Endometrium (tissue), 2 donors: ENCODE data around the gene FAXC.
"Not testable (repeated sequence)": the region's sequence is repeated elsewhere in the genome, so short reads cannot be mapped to it uniquely, and the experiment has no call there.

Experiments
- FAIRE-seq: peaks from 2 replicates; lab custom pipeline; 2012; peaks lifted over from hg19 to GRCh38; lab: Jason Lieb, UNC
- donor health status: control.
- donor health status: control.

FAXC gene

DNA sequence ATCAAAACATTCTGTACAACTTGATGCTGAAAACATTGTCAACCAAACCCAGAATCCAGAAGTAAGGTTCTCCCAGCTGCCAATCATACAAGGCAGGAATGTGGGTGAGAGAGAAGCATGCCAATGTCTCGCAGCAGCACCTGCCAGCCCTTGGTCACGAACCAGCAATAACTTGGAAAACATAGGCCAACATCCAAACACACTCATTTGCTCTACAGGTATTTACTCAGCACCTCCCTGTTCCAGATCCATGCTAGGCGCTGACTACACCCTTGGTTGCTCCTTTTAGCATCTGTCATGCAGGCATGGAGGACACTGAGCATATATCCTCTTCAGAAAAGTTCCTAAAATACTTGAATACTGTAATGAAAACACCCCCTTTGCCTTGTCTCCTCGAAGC, 63.6 kb downstream of the FAXC start:
- no peak for FAIRE-seq

DNA sequence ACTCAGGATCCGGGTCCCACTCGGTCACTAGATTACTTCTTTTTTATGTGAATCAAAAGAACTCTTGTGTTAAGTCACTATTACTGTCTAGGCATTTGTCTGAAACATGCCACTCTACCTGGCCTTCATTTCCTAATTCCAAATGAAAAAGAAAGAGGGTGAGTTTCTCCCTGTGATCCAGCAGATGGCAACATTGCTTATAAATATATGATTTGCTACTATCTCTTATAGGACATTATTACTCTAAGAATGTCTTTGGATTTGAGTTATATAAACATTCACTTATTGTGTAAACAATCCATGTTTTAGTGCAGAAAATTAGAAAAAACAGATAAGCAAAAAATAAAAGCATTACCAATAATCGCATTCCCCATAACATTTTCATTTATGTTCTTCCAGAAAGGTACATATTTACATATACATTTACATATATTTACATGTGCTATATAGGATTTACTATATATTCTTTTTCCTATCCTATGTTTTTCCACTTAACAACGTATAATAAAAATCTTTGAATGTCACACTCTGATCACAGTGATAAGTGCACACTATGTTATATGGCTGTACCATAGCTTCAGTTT, 66.9 kb downstream of the FAXC start:
- peak; percentile 69 for FAIRE-seq

DNA sequence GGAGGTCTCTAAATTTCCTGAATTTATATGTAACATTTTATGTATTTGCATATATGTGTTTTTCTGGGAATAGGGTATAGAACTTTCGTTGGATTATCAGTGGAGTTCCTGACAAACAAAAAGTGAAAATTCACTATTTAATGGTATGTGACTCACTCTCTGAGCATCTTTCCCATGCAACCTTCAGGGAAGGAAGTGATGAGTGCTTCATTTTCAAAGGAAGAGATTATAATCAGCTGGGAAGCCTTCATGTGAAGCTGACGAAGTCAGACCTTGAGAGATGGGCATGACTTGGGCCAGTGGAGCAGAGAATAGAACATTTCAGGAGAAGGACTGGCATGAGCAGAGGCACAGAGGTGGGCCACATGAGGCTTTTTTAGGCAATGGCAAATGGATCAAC, 72.7 kb downstream of the FAXC start:
- no peak for FAIRE-seq

DNA sequence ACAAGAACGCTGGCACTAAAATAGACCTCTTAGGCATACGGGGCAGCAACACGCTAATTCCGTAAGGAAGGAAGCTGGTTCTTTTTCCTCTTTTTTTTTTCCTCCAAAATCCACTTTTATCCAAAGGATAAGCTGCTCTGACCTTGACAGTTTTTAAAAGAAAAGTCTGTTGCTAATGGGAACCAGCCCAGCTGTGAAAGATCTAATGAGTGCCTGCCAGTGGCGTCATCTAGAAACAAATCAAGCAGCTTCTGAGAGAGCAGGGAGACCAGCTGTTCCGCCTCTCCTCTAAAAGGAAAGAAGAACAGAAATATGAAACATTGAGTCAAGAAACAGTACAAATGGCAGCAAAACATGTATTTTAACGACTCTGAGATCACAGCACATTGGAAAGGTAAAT, 78.6 kb downstream of the FAXC start:
- no peak for FAIRE-seq

DNA sequence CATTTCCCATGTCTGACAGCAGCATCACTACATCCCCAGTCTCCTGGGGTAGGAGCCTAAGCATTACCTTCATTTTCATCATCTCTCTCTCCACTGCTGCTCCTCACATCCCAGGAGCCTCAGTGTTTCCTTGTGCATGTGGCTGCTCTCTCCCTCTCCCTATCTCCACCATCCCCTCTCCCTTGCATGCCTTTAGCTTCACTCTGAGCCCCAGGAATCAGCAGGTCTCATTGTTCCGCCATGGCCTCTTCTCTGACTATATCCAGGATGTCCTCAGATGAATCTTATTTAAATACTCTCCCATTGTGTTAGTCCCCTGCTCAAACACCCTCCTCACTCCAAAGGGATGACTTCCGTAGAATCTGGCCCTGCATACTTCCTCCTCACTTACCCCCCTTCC, 79.4 kb downstream of the FAXC start:
- FAIRE-seq = no peak

DNA sequence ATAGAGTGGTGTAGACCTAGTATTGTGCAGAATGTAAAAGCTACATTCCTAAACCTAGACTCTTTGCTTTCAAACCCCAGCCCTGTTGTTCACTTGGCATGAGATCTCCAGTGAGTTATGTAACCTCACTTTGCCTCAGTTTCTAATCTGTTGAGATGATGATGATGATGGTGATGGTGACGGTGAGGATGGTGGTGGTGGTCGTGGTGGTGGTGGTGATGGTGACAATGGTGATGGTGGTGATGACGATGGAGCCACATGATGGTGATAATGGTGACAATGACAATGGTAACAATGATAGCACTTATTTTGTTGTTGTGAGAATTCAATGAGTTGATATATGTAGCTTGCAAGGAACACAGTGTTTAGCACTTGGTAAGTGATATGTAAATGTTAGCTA, 80.3 kb downstream of the FAXC start:
- FAIRE-seq = no peak

DNA sequence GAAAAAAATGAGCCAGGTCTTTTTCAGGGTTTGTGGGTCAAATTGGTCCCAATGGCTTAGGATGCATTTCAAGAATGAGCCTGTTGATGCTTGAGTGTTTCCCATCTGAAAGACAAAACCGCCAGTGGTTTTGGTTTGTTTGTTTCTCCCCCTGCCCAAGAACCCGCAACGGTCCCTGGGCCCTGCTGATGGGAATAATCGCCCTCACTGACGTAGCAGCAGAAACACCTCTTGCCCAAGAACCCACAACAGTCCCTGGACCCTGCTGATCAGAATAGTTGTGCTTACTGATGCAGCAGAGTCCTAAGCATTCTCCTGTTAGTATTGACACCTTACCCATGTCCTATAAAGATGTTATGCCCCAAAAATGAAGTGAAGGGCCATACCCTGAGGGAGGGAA, 82.5 kb downstream of the FAXC start:
- FAIRE-seq = not testable (repeated sequence)

DNA sequence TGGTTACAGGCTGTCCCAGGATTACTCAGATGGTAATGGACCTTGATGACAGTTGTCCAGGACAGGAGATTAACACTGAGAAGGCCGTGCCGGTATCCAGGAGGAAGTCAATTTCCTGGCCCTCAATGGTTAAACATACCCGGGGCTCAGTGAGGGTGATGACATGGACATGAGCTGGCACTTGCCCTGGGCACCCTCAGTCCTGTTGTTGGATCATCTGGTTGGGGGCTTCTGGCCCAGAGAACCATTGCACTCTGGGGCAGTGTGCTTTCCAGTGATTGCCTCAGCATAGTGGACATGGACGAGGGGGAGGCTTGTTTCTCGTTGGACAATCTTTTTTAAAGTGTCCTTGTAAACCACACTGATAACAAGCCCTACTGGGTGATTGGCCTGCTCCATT, 84.0 kb downstream of the FAXC start:
- not testable (repeated sequence) for FAIRE-seq

DNA sequence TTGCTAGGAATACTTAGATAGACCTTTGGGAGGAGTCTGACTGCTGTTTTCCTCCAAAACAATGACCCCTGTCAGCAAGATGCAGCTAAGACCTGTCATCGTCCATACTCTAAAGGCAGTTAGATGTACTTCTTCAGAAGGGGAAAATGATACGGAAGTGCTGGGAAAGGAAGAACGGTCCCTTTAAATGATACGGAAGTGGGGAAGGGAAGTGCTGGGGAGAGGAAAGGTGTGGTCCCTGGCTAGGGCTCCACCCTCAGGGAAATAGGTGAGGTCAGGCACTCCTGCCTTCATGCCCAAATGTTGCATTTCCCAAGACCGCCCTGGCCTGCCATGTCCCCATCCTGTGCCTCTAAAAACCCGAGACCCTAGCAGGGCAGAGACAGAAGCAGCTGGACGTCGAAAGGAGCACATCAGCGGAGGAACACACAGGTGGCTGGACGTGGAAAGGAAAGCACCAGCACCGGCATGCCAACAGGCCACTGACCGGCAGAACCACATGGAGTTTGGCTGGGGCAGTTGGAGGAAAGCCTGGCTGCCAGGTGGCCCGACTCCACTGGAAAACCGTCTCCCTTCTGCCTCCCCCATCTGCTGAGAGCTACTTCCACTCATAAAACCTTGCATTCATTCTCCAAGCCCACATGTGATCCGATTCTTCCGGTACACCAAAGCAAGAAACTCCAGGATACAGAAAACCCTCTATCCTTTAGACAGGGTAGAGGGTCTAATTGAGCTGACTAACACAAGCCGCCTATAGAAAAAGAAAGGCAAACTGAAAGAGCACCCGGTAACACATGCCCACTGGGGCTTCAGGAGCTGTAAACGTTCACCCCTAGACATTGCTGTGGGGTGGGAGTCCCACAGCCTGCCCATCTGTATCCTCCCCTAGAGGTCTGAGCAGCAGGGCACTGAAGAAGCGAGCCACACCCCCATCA, 94.6 kb downstream of the FAXC start:
- no peak for FAIRE-seq

DNA sequence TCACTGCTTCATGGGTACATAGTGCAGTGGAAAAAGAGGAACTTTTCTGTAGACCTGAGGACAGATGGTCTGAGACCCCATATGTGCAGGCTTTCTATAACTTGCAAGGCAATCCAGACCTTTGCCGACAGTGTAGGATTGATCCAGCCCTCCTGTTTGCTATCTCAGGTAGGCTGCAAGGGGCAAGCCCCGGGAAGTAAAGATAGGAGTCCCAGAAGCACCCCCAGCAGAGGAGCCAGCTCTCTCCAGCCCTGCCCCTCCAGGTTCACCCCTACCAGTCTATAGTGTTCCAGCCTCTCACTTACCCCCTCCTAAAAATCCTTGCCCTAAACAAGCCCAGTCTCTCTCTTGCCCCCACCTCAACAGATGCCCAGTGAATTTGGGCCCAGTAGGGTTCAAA, 96.2 kb downstream of the FAXC start:
- FAIRE-seq = no peak

DNA sequence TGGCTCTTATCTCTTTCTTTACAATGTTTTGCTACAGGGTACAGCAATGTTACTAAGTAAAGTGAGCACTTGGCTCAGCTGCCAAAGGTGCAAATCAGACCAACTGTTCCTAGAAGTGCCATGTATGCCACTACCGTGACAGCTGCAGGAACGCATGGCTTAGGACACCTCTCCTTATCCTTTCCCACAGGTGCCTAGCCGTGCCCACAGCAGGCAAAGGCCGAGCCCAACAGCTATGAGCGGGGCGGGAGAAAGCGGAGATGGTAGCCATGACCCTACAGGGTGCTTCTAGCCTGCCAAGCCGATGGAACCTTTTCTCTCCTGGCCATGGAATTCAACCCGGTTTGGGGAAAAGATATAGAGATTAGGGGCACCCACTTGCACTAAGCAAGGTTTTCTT, 97.1 kb downstream of the FAXC start:
- no peak for FAIRE-seq

DNA sequence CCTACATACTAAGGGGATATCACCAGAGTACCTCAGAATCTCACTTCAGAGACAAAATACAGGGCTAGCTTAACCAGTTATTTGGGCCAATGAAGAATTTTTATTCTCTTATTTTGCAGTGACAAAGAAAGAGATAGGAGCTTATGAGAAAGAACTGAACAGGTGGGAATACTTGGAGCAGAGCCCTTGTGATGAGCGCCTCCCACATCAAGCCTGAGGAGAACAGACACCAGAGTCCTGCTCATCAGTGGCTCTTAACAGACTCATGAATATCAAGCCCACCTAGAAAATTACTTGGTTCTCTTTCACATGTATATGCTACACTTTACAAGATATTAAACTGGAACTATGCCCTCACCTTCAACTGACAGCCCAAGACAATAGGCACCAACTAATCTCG, 99.0 kb downstream of the FAXC start:
- FAIRE-seq = no peak

DNA sequence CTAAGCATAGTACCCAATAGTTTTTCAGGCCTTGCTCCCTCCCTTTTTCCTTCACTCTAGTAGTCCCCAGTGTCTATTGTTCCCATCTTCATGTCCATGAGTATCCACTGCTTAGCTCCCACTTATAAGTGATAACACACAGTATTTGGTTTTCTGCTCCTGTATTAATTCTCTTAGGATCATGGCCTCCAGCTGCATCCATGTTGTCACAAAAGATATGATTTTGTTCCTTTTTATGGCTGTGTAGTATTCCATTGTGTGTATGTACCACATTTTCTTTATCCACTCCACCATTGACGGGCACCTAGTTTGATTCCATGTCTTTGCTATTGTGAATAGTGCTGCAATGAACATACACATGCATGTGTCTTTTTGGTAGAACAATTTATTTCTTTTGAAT, 102.9 kb downstream of the FAXC start:
- FAIRE-seq = no peak

DNA sequence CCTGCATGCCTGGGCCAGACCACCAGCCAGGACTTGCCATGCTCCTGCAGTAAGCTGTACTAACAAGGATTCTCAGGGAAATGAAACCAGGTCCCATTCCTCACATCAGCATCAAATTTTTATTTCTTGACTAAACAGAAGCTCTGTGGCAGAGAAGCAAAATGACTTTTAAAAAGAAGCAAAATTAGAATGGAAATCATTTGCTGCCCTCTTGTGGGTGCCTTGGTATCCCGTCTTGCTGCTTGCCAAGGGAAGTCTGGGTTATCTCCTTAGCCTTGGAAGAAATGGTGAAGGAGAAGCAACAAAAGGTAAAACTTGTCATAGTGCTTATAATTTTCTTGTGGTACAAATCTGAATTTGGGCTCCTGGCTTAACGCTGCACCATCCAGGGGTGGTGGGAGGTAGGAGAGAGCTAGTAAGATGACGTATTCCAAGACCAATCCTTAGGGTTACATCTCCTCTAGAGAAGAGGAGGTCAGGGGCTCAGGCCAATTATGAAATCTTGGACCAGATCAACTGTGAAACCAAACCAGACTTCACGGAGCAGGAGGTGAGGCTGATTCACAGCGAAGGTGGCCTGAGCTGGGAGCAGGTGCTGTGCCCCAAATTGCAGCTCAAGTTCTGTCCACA, 107.5 kb downstream of the FAXC start:
- FAIRE-seq = no peak

DNA sequence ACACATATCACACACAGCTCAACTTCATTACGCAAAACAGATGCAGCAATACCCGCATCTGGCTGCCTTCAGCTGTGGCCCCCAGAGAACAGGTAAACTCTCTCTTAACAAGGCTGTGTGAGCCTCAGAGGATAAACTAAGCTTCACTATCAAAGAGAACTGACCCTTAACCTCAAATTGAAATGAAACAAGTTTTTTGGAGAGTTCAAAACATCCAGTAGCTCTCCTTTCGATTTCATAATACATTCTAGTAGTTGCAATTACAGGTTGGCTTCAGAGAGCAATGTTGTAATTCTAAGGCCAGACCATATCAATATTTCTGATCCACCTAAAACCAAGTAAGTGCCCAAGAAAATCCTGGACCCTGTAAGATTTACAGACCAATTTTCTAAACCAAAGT, 113.5 kb downstream of the FAXC start:
- no peak for FAIRE-seq

DNA sequence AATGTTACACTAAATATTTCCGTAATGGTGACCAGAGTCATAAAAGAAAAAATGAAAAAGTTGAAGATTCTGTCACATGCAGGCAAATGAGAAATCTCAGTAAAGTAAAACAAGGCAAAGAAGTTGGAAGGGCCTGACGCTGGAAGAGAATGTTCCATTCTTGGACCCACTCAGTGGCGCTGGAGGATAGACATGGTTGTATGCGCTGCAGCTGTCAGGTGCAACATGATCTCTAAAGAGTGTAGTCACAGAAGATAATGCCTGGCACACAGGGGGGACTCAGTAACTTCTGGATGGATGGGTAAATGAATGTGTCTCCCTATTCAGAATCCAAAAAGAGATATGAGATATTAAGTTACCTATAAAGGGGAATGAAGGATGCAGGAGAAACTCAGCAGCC, 116.3 kb downstream of the FAXC start:
- FAIRE-seq = no peak

DNA sequence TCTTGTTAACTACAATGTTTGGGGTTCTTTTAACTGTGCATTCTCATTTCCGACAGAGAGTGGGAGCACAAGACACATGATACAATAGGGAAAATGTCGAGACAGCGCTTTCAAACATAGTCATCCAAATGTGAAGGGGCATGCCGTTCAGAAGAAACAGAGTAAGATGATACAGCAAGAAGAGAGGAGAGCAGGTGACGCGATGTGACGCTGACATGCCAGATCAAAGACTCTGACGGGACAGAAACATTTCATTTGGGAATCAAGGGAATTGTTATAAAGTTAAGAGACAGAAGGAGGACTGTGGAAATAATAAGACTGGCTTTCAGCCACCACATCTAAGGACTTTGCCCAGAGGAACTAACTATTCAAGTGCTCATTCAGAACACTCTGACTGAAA, 117.4 kb downstream of the FAXC start:
- no peak for FAIRE-seq

DNA sequence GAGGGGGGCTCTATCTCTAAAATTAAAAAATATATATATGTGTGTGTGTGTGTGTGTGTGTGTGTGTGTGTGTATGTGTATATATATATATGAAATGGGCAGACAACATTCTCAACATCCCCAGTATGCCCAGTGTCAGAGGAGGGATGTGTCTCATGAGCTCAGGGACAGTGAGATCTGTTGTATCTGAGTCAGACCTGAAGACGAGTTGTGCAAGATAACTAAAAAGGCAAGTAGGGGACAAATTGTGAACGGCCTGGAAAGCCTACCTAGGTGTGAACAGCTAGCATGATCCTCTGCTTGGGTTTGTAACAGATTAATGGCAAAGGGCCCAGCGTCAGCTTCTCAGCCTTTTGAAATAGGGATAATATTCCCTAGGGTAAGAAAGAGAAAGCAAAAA, 124.3 kb downstream of the FAXC start:
- no peak for FAIRE-seq
